Urinary bladder (tissue), 4 donors: ENCODE results near the gene SYNM. TPM values are rescaled to one million over a fixed set of nuclear protein-coding genes. Genes with fewer than 3 reads are reported as not detected.

ENCODE experiments used
- DNase-seq: peaks from one replicate; pipeline ENCODE4 v3.0.0-alpha.2; 2015; ENCODE audit errors: extremely low spot score
- H3K27ac ChIP-seq: one replicate; pipeline ENCODE4 v1.5.1; 2013; ENCODE audit warnings: low read depth, mild to moderate bottlenecking, moderate library complexity
- H3K36me3 ChIP-seq: one replicate; pipeline ENCODE4 v1.6.1; 2013; ENCODE audit warnings: mild to moderate bottlenecking, moderate library complexity; ENCODE audit not compliant: insufficient read depth
- H3K4me1 ChIP-seq: one replicate; pipeline ENCODE4 v1.6.1; 2013; ENCODE audit warnings: mild to moderate bottlenecking, moderate library complexity; ENCODE audit not compliant: insufficient read depth
- H3K4me3 ChIP-seq: one replicate; pipeline ENCODE4 v1.5.1; 2013; ENCODE audit warnings: low read depth, low read length
- WGBS: extraction: QIAGEN DNeasy Blood & Tissue Kit; methylation state at CpG from one replicate; pipeline ENCODE4 v1.1.7; 2013; 5-methylcytosine and 5-hydroxymethylcytosine counted together
- polyA plus RNA-seq: library from polyadenylated mRNA; stranded (reverse); fragments of 200-250 nt; gene quantifications from one replicate; pipeline ENCODE4 v1.2.3, GENCODE V29; 2013
- total RNA-seq: library from RNA; depleted of rRNA; stranded (reverse); fragments of >200 nt; gene quantifications from one replicate; pipeline ENCODE4 v1.2.3, GENCODE V29; 2014
- donor health status: healthy with polysubstance abuse.
- donor health status: healthy.

SYNM gene
- total and polyA plus RNA-seq, 2 donors = 228 to 898 TPM

DNA sequence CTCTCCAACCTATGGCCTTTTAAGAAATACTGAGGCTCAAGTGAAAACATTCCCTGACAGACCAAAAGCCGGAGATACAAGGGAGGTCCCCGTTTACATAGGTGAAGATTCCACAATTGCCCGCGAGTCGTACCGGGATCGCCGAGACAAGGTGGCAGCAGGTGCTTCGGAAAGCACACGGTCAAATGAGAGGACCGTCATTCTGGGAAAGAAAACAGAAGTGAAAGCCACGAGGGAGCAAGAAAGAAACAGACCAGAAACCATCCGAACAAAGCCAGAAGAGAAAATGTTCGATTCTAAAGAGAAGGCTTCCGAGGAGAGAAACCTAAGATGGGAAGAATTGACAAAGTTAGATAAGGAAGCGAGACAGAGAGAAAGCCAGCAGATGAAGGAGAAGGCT lies 24.8 kb downstream of the SYNM start:
- Histone ChIP-seq H3K36me3 (no peaks in the 10 kb centered on the region), H3K4me1 (no peaks in the 10 kb centered on the region), H3K4me3 (no peak overlapping the region), H3K27ac (no peak overlapping the region)
- no peak for DNase-seq
- 84% methylated on average over 16 of the region's 16 CpGs for WGBS

DNA sequence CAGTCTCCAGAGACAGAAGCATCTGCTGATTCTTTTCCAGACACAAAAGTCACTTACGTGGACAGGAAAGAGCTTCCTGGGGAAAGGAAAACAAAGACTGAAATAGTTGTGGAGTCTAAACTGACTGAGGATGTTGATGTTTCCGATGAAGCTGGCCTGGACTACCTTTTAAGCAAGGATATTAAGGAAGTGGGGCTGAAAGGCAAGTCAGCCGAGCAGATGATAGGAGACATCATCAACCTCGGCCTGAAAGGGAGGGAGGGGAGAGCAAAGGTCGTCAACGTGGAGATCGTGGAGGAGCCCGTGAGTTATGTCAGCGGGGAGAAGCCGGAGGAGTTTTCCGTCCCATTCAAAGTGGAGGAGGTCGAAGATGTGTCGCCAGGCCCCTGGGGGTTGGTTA lies 25.4 kb downstream of the SYNM start:
- H3K4me3 ChIP-seq = no peak overlapping the region
- no peaks in the 10 kb centered on the region for H3K4me1 ChIP-seq
- H3K36me3 ChIP-seq = no peaks in the 10 kb centered on the region
- DNase-seq = no peak
- H3K27ac ChIP-seq = no peak overlapping the region
- WGBS = 77% methylated on average over 13 of the region's 13 CpGs

DNA sequence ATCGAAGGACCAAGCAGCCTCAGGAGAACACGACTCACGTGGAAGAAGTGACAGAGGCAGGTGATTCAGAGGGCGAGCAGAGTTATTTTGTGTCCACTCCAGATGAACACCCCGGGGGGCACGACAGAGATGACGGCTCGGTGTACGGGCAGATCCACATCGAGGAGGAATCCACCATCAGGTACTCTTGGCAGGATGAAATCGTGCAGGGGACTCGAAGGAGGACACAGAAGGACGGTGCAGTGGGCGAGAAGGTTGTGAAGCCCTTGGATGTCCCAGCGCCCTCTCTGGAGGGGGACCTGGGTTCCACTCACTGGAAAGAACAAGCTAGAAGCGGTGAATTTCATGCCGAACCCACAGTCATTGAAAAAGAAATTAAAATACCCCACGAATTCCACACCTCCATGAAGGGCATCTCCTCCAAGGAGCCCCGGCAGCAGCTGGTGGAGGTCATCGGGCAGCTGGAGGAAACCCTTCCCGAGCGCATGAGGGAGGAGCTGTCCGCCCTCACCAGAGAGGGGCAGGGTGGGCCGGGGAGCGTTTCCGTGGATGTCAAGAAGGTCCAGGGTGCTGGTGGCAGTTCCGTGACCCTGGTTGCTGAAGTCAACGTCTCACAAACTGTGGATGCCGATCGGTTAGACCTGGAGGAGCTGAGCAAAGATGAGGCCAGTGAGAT lies 26.0 kb downstream of the SYNM start:
- no peaks in the 10 kb centered on the region for H3K4me1 ChIP-seq
- WGBS = 90% methylated on average over 30 of the region's 30 CpGs
- no peak overlapping the region for H3K27ac ChIP-seq

GRCh38 chr15:99131441-99132023 lies 26.7 kb downstream of the SYNM start:
- no peak overlapping the region for H3K27ac ChIP-seq
- DNase-seq = no peak
- WGBS = 90% methylated on average over 25 of the region's 25 CpGs
- H3K4me3 ChIP-seq = no peak overlapping the region
- no peaks in the 10 kb centered on the region for H3K4me1 ChIP-seq
- no peaks in the 10 kb centered on the region for H3K36me3 ChIP-seq

More for the DNA sequence above, 26.0 kb downstream of the SYNM start:
- no peak for DNase-seq
- H3K36me3 ChIP-seq = no peaks in the 10 kb centered on the region
- no peak overlapping the region for H3K4me3 ChIP-seq

DNA sequence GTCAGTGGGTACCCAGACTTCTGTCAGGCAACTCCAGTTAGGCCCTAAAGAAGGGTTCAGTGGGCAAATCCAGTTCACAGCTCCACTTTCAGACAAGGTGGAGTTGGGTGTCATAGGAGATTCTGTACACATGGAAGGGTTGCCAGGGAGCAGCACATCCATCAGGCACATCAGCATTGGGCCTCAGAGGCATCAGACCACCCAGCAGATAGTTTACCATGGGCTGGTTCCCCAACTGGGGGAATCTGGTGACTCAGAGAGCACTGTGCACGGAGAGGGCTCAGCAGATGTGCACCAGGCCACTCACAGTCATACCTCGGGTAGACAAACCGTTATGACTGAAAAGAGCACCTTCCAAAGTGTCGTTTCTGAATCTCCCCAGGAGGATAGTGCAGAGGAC lies 27.2 kb downstream of the SYNM start:
- no peak overlapping the region for H3K27ac ChIP-seq
- whole genome bisulfite sequencing = 77% methylated on average over 4 of the region's 4 CpGs
- no peaks in the 10 kb centered on the region for H3K4me1 ChIP-seq
- DNase-seq = no peak
- no peaks in the 10 kb centered on the region for H3K36me3 ChIP-seq
- no peak overlapping the region for H3K4me3 ChIP-seq

DNA sequence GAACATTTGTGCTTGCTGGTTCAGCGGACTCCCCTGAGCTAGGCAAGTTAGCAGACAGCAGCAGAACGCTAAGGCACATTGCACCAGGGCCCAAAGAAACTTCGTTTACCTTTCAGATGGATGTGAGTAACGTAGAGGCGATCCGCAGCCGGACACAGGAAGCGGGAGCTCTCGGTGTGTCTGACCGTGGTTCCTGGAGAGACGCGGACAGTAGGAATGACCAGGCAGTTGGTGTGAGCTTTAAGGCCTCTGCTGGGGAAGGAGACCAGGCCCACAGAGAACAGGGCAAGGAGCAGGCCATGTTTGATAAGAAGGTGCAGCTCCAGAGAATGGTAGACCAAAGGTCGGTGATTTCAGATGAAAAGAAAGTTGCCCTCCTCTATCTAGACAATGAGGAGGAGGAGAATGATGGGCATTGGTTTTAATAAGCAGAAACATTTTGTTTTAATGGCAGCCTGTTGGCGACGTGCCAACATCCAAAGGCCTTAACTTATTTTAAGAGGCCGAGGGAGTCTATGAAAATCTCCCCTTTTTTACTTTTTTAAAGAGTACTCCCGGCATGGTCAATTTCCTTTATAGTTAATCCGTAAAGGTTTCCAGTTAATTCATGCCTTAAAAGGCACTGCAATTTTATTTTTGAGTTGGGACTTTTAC lies 27.9 kb downstream of the SYNM start:
- Histone ChIP-seq H3K27ac (no peak overlapping the region), H3K4me3 (no peak overlapping the region)

GRCh38 chr15:99134317-99134821 lies 29.5 kb downstream of the SYNM start:
- H3K27ac ChIP-seq = no peak overlapping the region
- no peak for DNase-seq
- H3K4me1 ChIP-seq = no peaks in the 10 kb centered on the region
- peaks cover 2% of the 10 kb centered on the region for H3K36me3 ChIP-seq
- H3K4me3 ChIP-seq = no peak overlapping the region
- WGBS = 79% methylated on average over 11 of the region's 11 CpGs

More for the DNA sequence above, 27.9 kb downstream of the SYNM start:
- Histone ChIP-seq H3K36me3 (no peaks in the 10 kb centered on the region), H3K4me1 (no peaks in the 10 kb centered on the region)
- no peak for DNase-seq
- 70% methylated on average over 18 of the region's 18 CpGs for WGBS

DNA sequence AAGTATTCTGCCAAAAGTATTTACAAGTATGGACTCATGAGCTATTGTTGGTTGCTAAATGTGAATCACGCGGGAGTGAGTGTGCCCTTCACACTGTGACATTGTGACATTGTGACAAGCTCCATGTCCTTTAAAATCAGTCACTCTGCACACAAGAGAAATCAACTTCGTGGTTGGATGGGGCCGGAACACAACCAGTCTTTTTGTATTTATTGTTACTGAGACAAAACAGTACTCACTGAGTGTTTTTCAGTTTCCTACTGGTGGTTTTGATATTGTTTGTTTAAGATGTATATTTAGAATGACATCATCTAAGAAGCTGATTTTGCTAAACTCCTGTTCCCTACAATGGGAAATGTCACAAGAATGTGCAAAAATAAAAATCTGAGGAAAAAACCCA lies 30.3 kb downstream of the SYNM start:
- no peak overlapping the region for H3K27ac ChIP-seq
- peaks cover 2% of the 10 kb centered on the region for H3K36me3 ChIP-seq
- H3K4me3 ChIP-seq = no peak overlapping the region
- H3K4me1 ChIP-seq = no peaks in the 10 kb centered on the region
- 58% methylated on average over 4 of the region's 4 CpGs for WGBS
- no peak for DNase-seq

- 78% methylated on average over 13 of the region's 13 CpGs for WGBS
- no peak overlapping the region for H3K4me3 ChIP-seq
- H3K4me1 ChIP-seq = no peaks in the 10 kb centered on the region
- H3K36me3 ChIP-seq = peaks cover 2% of the 10 kb centered on the region
- DNase-seq = no peak
- no peak overlapping the region for H3K27ac ChIP-seq
Measured at GRCh38 chr15:99137111-99137546, 32.2 kb downstream of the SYNM start.

GRCh38 chr15:99137877-99138276 lies 33.0 kb downstream of the SYNM start:
- 82% methylated on average over 5 of the region's 5 CpGs for WGBS
- Histone ChIP-seq H3K4me3 (no peak overlapping the region), H3K36me3 (peaks cover 2% of the 10 kb centered on the region), H3K27ac (no peak overlapping the region), H3K4me1 (no peaks in the 10 kb centered on the region)
- DNase-seq = no peak

DNA sequence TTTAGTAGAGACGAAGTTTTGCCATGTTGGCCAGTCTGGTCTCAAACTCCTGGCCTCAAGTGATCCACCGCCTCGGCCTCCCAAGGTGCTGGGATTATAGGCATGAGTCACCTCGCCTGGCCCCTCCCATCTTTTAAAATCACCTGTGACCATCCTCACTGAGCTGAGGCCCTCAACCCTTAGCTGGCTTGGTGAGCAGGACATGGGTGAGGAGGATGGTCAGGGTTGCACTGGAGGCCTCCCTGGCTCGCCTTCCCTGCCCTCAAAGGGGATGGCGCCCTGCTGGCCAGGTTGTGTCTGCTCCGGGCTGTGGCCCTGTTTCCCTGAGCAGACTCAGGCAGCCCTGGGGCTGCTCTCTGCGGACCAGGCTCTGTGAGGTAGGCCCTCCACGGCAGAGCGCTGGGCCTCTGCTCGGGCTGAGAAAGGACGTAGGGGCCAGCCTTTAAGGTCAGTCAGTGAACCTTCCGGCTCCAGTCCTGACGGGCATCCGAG lies 33.7 kb downstream of the SYNM start:
- H3K27ac ChIP-seq = no peak overlapping the region
- no peak overlapping the region for H3K4me3 ChIP-seq
- no peaks in the 10 kb centered on the region for H3K4me1 ChIP-seq
- DNase-seq = no peak
- H3K36me3 ChIP-seq = peaks cover 2% of the 10 kb centered on the region
- 89% methylated on average over 15 of the region's 15 CpGs for WGBS

GRCh38 chr15:99139276-99139675 lies 34.4 kb downstream of the SYNM start:
- no peaks in the 10 kb centered on the region for H3K4me1 ChIP-seq
- H3K27ac ChIP-seq = no peak overlapping the region
- DNase-seq = no peak

GRCh38 chr15:99140590-99140989 lies 35.7 kb downstream of the SYNM start:
- DNase-seq = no peak
- no peaks in the 10 kb centered on the region for H3K4me1 ChIP-seq
- 92% methylated on average over 4 of the region's 4 CpGs for WGBS
- H3K27ac ChIP-seq = no peak overlapping the region
- H3K4me3 ChIP-seq = no peak overlapping the region
- peaks cover 2% of the 10 kb centered on the region for H3K36me3 ChIP-seq

More at GRCh38 chr15:99139276-99139675, 34.4 kb downstream of the SYNM start:
- Histone ChIP-seq H3K36me3 (peaks cover 2% of the 10 kb centered on the region), H3K4me3 (no peak overlapping the region)
- 90% methylated on average over 4 of the region's 4 CpGs for WGBS

GRCh38 chr15:99141943-99142342 lies 37.1 kb downstream of the SYNM start:
- no peak overlapping the region for H3K27ac ChIP-seq
- peaks cover 5% of the 10 kb centered on the region for H3K36me3 ChIP-seq
- H3K4me1 ChIP-seq = peaks cover 1% of the 10 kb centered on the region
- 76% methylated on average over 4 of the region's 4 CpGs for WGBS
- H3K4me3 ChIP-seq = no peak overlapping the region
- DNase-seq = no peak
